ENCODE measurements around the gene ACOX1. TPM values are rescaled to one million over a fixed set of nuclear protein-coding genes. Genes with fewer than 3 reads are reported as not detected.

The ACOX1 gene
- total and polyA plus RNA-seq, 2 experiments from 2014 or later, result 36.0 to 93.6 TPM

- Histone ChIP-seq H2AFZ (no peak overlapping the region), H3K4me1 (ENCODE audit: insufficient read depth) (peaks cover 32% of the 10 kb centered on the region), H3K36me3 (replicated peaks; ENCODE audit: insufficient read depth, low read depth) (no peaks in the 10 kb centered on the region), H3K4me3 (no peak overlapping the region), H3K27ac (peak overlapping the region; percentile 97), H3K27me3 (no peaks in the 10 kb centered on the region), H3K4me2 (peak overlapping the region; percentile 23), H4K20me1 (ENCODE audit: insufficient read depth, poor library complexity, severe bottlenecking) (no peaks in the 10 kb centered on the region), H3K9me2 (replicated peaks; ENCODE audit: insufficient read depth) (no peaks in the 10 kb centered on the region), H3K9me3 (ENCODE audit: low read depth) (no peaks in the 10 kb centered on the region), H3K79me2 (peaks cover 32% of the 10 kb centered on the region)
- 32% methylated on average over 6 of the region's 6 CpGs for WGBS (ENCODE audit: low lambda C conversion rate, missing lambda C conversion rate)
- no peak for DNase-seq (ENCODE audit: low spot score)
- TF ChIP-seq EZH2 (IDR thresholded peaks at IDR 0.05; ENCODE audit: borderline replicate concordance) (no peak), CTCF (IDR thresholded peaks at IDR 0.05; ENCODE audit: poor library complexity) (no peak), EZH2phosphoT487 (IDR thresholded peaks at IDR 0.05; ENCODE audit: low read depth, severe bottlenecking, unreplicated experiment) (no peak)
These were observed 4.7 kb upstream of the ACOX1 start for GRCh38 chr17:75983501-75984181.

GRCh38 chr17:75981019-75981615, 2.2 kb upstream of the ACOX1 start:
- H3K27ac ChIP-seq, result peak overlapping the region; percentile 97
- peaks cover 6% of the 10 kb centered on the region for H4K20me1 ChIP-seq (ENCODE audit: insufficient read depth, poor library complexity, severe bottlenecking)
- 95% methylated on average over 7 of the region's 7 CpGs for WGBS (ENCODE audit: low lambda C conversion rate, missing lambda C conversion rate)
- TF ChIP-seq EZH2 (IDR thresholded peaks at IDR 0.05; ENCODE audit: borderline replicate concordance), result no peak
- no peak for TF ChIP-seq EZH2phosphoT487 (IDR thresholded peaks at IDR 0.05; ENCODE audit: low read depth, severe bottlenecking, unreplicated experiment)
- TF ChIP-seq CTCF (IDR thresholded peaks at IDR 0.05; ENCODE audit: poor library complexity), result no peak
- no peaks in the 10 kb centered on the region for H3K27me3 ChIP-seq
- H2AFZ ChIP-seq, result no peak overlapping the region
- no peak for DNase-seq (ENCODE audit: low spot score)
- H3K9me2 ChIP-seq (replicated peaks; ENCODE audit: insufficient read depth), result no peaks in the 10 kb centered on the region
- H3K36me3 ChIP-seq (replicated peaks; ENCODE audit: insufficient read depth, low read depth), result no peaks in the 10 kb centered on the region
- no peak overlapping the region for H3K4me3 ChIP-seq
- H3K4me2 ChIP-seq, result peak overlapping the region; percentile 83
- peaks cover 55% of the 10 kb centered on the region for H3K79me2 ChIP-seq
- peaks cover 46% of the 10 kb centered on the region for H3K4me1 ChIP-seq (ENCODE audit: insufficient read depth)
- no peaks in the 10 kb centered on the region for H3K9me3 ChIP-seq (ENCODE audit: low read depth)

- TF ChIP-seq EZH2 (IDR thresholded peaks at IDR 0.05; ENCODE audit: borderline replicate concordance) (no peak), EZH2phosphoT487 (IDR thresholded peaks at IDR 0.05; ENCODE audit: low read depth, severe bottlenecking, unreplicated experiment) (no peak), CTCF (IDR thresholded peaks at IDR 0.05; ENCODE audit: poor library complexity) (no peak)
- Histone ChIP-seq H2AFZ (peak overlapping the region; percentile 31), H3K9me2 (replicated peaks; ENCODE audit: insufficient read depth) (no peaks in the 10 kb centered on the region), H4K20me1 (ENCODE audit: insufficient read depth, poor library complexity, severe bottlenecking) (peaks cover 6% of the 10 kb centered on the region), H3K27ac (peak overlapping the region; percentile 97), H3K4me1 (ENCODE audit: insufficient read depth) (peaks cover 49% of the 10 kb centered on the region), H3K36me3 (replicated peaks; ENCODE audit: insufficient read depth, low read depth) (no peaks in the 10 kb centered on the region), H3K9me3 (ENCODE audit: low read depth) (no peaks in the 10 kb centered on the region), H3K27me3 (no peaks in the 10 kb centered on the region), H3K4me2 (peak overlapping the region; percentile 83), H3K4me3 (peak overlapping the region; percentile 30), H3K79me2 (peaks cover 59% of the 10 kb centered on the region)
- WGBS (ENCODE audit: low lambda C conversion rate, missing lambda C conversion rate), result 81% methylated on average over 18 of the region's 18 CpGs
- no peak for DNase-seq (ENCODE audit: low spot score)
These were observed 1.4 kb upstream of the ACOX1 start for GRCh38 chr17:75980188-75981018.

Data from hepatocyte (in vitro differentiated cells).